Upper lobe of left lung (tissue), 4 donors: ENCODE data around the gene RFTN1.

Experiments
- POLR2AphosphoS5 ChIP-seq, 2 donors: sonication (generic); formaldehyde crosslinking; IDR thresholded peaks; one replicate each; pipeline ENCODE4 v1.5.1; 2017; ENCODE audit warnings: antibody characterized with exemption in 2 of 2
- TF ChIP-seq, protein P1 (sequence below), 6 experiments: fragments of 450-650 bp in 4 of 6; fragments of 200-600 bp in 2 of 6; sonication (generic) in 2 of 6; IDR thresholded peaks; one replicate each; pipeline ENCODE4 v1.5.1; 2016 to 2019; ENCODE audit warnings: antibody characterized with exemption in 6 of 6

DNA sequence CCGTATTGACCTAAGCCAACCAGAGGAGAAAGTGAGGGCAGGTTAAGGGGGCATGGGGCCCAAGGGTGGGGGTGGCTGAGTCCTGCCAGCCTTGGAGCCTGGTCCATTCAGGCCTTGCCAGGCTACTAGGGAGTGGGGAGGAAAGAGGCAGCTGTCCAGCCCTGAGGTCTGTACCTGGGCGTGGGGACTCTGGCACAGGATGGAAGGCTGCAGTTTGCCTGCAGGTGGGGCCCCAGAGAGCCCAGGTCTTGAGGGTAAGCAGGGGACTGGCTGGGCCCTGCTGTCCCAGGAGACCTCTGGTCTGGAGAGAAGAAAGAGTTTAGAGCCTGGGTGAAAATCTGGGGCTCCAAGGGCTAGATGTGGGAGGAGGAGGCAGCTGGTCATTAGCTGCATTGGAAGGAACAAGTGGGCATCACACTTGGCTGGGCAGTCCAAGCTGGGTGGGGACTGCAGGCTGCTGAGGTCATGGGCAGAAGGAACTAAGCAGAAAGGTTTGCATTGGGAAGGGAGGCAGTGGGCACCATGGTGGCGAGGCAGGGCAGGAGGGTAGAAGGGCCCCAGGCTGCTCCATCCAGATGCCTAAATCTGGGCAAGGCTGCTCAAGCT is 140.1 kb downstream of the RFTN1 start:
- TF ChIP-seq POLR2AphosphoS5 (IDR thresholded peaks at IDR 0.05), result no peak
- TF ChIP-seq, protein P1, sequence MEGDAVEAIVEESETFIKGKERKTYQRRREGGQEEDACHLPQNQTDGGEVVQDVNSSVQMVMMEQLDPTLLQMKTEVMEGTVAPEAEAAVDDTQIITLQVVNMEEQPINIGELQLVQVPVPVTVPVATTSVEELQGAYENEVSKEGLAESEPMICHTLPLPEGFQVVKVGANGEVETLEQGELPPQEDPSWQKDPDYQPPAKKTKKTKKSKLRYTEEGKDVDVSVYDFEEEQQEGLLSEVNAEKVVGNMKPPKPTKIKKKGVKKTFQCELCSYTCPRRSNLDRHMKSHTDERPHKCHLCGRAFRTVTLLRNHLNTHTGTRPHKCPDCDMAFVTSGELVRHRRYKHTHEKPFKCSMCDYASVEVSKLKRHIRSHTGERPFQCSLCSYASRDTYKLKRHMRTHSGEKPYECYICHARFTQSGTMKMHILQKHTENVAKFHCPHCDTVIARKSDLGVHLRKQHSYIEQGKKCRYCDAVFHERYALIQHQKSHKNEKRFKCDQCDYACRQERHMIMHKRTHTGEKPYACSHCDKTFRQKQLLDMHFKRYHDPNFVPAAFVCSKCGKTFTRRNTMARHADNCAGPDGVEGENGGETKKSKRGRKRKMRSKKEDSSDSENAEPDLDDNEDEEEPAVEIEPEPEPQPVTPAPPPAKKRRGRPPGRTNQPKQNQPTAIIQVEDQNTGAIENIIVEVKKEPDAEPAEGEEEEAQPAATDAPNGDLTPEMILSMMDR (IDR thresholded peaks at IDR 0.05), result no peak
